Osteocyte (in vitro differentiated cells): ENCODE data around the gene HOMEZ. TPM values are rescaled to one million over a fixed set of nuclear protein-coding genes. Genes with fewer than 3 reads are reported as not detected.
A peak's percentile ranks its signal among the peaks of the same experiment; 100 is the strongest.
"Not testable (repeated sequence)": the region's sequence is repeated elsewhere in the genome, so short reads cannot be mapped to it uniquely, and the experiment has no call there.

Experiments used
- DNase-seq: peaks from one replicate; pipeline ENCODE4 v3.0.0; 2021; ENCODE audit warnings: mixed read lengths; ENCODE audit not compliant: unreplicated experiment; ENCODE audit errors: extremely low spot score
- H3K27ac Mint-ChIP-seq: one replicate; pipeline ENCODE4 v1.8.0; 2021; ENCODE audit warnings: mild to moderate bottlenecking, mixed read lengths; ENCODE audit not compliant: unreplicated experiment
- H3K27me3 Mint-ChIP-seq: one replicate; pipeline ENCODE4 v1.8.0; 2021; ENCODE audit warnings: mixed read lengths; ENCODE audit not compliant: unreplicated experiment
- H3K36me3 Mint-ChIP-seq: one replicate; pipeline ENCODE4 v1.8.0; 2021; ENCODE audit warnings: mixed read lengths; ENCODE audit not compliant: unreplicated experiment
- H3K4me1 Mint-ChIP-seq: one replicate; pipeline ENCODE4 v1.8.0; 2021; ENCODE audit warnings: mixed read lengths; ENCODE audit not compliant: unreplicated experiment
- H3K4me3 Mint-ChIP-seq: one replicate; pipeline ENCODE4 v1.8.0; 2021; ENCODE audit warnings: mild to moderate bottlenecking, moderate library complexity, mixed read lengths; ENCODE audit not compliant: unreplicated experiment
- H3K9me3 Mint-ChIP-seq: one replicate; pipeline ENCODE4 v1.8.0; 2021; ENCODE audit warnings: mixed read lengths; ENCODE audit not compliant: unreplicated experiment
- total RNA-seq: library from RNA; stranded (reverse); gene quantifications from 2 replicates; pipeline ENCODE4 v1.2.1, GENCODE V29; 2021
- TF ChIP-seq, protein P1 (sequence below): fragments of 200-600 bp; sonication (generic); IDR thresholded peaks from 2 replicates; pipeline ENCODE4 v1.5.0; 2021; ENCODE audit warnings: antibody characterized with exemption, mild to moderate bottlenecking, moderate library complexity

The HOMEZ gene
- total RNA-seq, 1 donor from 2014 or later: 8.4 TPM

DNA sequence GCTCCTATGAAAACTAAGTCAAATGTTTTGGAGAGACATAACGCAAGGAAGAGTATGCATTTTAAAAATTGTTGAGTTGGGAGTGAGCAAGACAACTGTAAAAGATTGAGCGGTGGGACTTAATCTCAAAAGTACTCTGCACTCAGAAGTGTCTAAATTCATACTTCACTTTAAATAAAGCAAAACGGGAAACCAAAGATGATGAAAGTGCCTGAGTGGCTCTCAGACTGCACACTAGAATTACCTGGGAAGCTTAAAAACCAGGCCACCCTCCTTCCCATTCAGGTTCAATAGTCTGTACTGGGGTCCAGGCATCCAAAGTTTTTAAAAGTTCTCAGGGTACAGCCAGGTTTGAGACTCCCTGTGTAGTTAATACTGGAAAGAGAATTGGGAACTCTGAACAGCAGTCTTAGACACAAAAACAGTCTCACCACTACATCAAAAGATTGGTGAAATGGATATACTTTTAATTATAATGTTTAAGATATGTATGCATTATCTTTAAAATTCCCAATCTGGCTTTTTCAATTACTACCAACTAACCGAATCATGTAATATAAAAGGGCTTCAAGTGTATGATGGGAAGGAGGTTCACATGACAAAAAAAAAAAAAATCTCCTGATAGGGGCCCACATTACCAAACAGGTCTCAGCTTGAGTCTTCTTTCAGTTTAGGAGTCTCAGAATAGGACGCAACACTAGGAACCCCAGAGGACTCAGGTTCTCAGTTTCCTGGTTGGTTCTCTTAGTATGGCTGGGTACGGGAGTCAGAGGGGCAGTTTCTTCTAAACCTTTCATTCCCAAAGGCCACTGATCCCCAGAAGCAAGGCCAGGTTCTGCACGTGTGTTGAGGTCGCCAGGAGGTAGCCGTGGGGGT is 1.0 kb downstream of the HOMEZ start:
- Mint-ChIP-seq H3K4me3 (peak overlapping the region; percentile 92), H3K36me3 (no peaks in the 10 kb centered on the region), H3K4me1 (peaks cover 14% of the 10 kb centered on the region), H3K27me3 (peaks cover 13% of the 10 kb centered on the region), H3K27ac (peak overlapping the region; percentile 69), H3K9me3 (no peaks in the 10 kb centered on the region)
- DNase-seq: no peak
- TF ChIP-seq, protein P1, sequence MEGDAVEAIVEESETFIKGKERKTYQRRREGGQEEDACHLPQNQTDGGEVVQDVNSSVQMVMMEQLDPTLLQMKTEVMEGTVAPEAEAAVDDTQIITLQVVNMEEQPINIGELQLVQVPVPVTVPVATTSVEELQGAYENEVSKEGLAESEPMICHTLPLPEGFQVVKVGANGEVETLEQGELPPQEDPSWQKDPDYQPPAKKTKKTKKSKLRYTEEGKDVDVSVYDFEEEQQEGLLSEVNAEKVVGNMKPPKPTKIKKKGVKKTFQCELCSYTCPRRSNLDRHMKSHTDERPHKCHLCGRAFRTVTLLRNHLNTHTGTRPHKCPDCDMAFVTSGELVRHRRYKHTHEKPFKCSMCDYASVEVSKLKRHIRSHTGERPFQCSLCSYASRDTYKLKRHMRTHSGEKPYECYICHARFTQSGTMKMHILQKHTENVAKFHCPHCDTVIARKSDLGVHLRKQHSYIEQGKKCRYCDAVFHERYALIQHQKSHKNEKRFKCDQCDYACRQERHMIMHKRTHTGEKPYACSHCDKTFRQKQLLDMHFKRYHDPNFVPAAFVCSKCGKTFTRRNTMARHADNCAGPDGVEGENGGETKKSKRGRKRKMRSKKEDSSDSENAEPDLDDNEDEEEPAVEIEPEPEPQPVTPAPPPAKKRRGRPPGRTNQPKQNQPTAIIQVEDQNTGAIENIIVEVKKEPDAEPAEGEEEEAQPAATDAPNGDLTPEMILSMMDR: no peak

- Mint-ChIP-seq H3K9me3 (no peaks in the 10 kb centered on the region), H3K4me3 (no peak overlapping the region), H3K36me3 (no peaks in the 10 kb centered on the region), H3K27me3 (no peaks in the 10 kb centered on the region), H3K27ac (no peak overlapping the region), H3K4me1 (peaks cover 9% of the 10 kb centered on the region)
- no peak for DNase-seq
- TF ChIP-seq, protein P1: no peak
Measured at GRCh38 chr14:23281247-23281646, 4.7 kb downstream of the HOMEZ start.

GRCh38 chr14:23277928-23278327 is 8.0 kb downstream of the HOMEZ start:
- H3K9me3 Mint-ChIP-seq, H3K4me1 Mint-ChIP-seq, H3K27me3 Mint-ChIP-seq, H3K27ac Mint-ChIP-seq, DNase-seq, H3K36me3 Mint-ChIP-seq, H3K4me3 Mint-ChIP-seq: not testable (repeated sequence)

DNA sequence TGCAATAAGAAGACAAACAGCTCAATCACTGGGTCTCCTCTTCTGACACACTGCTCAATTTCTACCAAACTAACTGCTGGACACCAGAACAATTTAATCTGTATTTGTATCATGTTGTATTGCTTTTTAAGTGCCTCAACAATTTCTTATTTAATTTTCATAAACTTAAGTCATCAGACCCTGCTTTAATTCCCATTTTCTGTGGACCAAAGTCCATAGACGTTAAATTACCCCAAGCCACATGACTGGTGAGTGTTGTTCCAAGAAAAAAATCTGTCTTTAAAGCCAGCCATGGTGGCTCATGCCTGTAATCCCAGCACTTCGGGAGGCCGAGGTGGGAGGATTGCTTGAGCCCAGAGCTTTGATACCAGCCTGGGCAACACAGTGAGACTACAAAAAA is 8.7 kb downstream of the HOMEZ start:
- Mint-ChIP-seq H3K27me3 (no peaks in the 10 kb centered on the region), H3K4me3 (no peak overlapping the region), H3K4me1 (no peaks in the 10 kb centered on the region), H3K27ac (no peak overlapping the region), H3K9me3 (no peaks in the 10 kb centered on the region), H3K36me3 (peaks cover 9% of the 10 kb centered on the region)
- no peak for DNase-seq
- TF ChIP-seq, protein P1: no peak

- no peaks in the 10 kb centered on the region for H3K9me3 Mint-ChIP-seq
- TF ChIP-seq, protein P1: no peak
- H3K36me3 Mint-ChIP-seq: peaks cover 9% of the 10 kb centered on the region
- H3K4me3 Mint-ChIP-seq: no peak overlapping the region
- no peaks in the 10 kb centered on the region for H3K27me3 Mint-ChIP-seq
- no peaks in the 10 kb centered on the region for H3K4me1 Mint-ChIP-seq
- DNase-seq: no peak
- H3K27ac Mint-ChIP-seq: no peak overlapping the region
Measured at GRCh38 chr14:23275412-23275811, 10.5 kb downstream of the HOMEZ start.
